Measurements from ENCODE around the gene SFSWAP. TPM values are rescaled to one million over a fixed set of nuclear protein-coding genes. Genes with fewer than 3 reads are reported as not detected.

SFSWAP gene
- total and polyA plus RNA-seq, 2 of the 8 experiments (the other 6 are each of a cell fraction or from before 2014, with no cell fraction given): 36.5 to 49.5 TPM

- POLR2A ChIA-PET (ENCODE audit: partially characterized antibody): interaction anchor here (1.0 to 1.5 kb wide), 4 partner anchors 13 to 115 kb away, joined by 3 read pairs; no protein-coding TSS in a partner anchor
- no peak overlapping the region for H3K27ac ChIP-seq (ENCODE audit: low read depth, low read length)
Measured at GRCh38 chr12:131829791-131830334, 119.0 kb downstream of the SFSWAP start.

More at GRCh38 chr12:131829791-131830334, 119.0 kb downstream of the SFSWAP start:
- Histone ChIP-seq H3K4me1 (replicated peaks in 1 of 4; ENCODE audit: control insufficient read depth in 3 of 4, insufficient read depth in 4 of 4, low read length in 3 of 4) (peaks cover 0 to 25% (median 15%) of the 10 kb centered on the region in 4 experiments; a peak in 6 of 7 replicates), H3K4ac (replicated peaks; ENCODE audit: insufficient read length, low read depth, low read length) (no peak overlapping the region), H4K20me1 (replicated peaks in 1 of 2; ENCODE audit: control insufficient read depth in 1 of 2, insufficient read depth in 2 of 2, low read length in 2 of 2) (peaks cover 5 to 23% of the 10 kb centered on the region in 2 experiments), H3K27me3 (replicated peaks in 1 of 4; ENCODE audit: control insufficient read depth in 3 of 4, extremely low read depth in 1 of 4, insufficient read depth in 3 of 4, low read length in 3 of 4) (peaks cover 2 to 17% (median 13%) of the 10 kb centered on the region in 4 experiments; a peak in 6 of 7 replicates), H2BK12ac (ENCODE audit: low read depth, low read length) (no peak overlapping the region), H3K36me3 (ENCODE audit: control insufficient read depth in 2 of 4, insufficient read depth in 4 of 4, low read length in 3 of 4) (no peaks in the 10 kb centered on the region; a peak in 1 of 8 replicates), H3K18ac (ENCODE audit: extremely low read depth, low read length) (peak overlapping the region; percentile 48; the same call in 1 of the 2 replicates), H2BK20ac (ENCODE audit: low read length) (no peak overlapping the region), H3K56ac (replicated peaks; ENCODE audit: insufficient read length, low read depth, low read length) (no peak overlapping the region), H2BK120ac (replicated peaks; ENCODE audit: low read depth, low read length) (no peak overlapping the region), H4K91ac (replicated peaks; ENCODE audit: insufficient read length, low read length) (peak overlapping the region; percentile 10), H2BK5ac (ENCODE audit: low read depth, low read length) (no peak overlapping the region), H4K5ac (ENCODE audit: insufficient read length, low read depth, low read length) (peak overlapping the region; percentile 38), H3K23ac (ENCODE audit: insufficient read length) (no peak overlapping the region), H3K4me3 (ENCODE audit: extremely low read depth in 1 of 4, insufficient read depth in 2 of 4, low read depth in 3 of 4, low read length in 4 of 4) (peak overlapping the region; percentile 43 to 68 (median 58)), H3K9me3 (ENCODE audit: insufficient read depth in 2 of 2, low read depth in 1 of 2, low read length in 1 of 2) (no peaks in the 10 kb centered on the region), H2AFZ (ENCODE audit: low read length) (no peak overlapping the region), H4K8ac (ENCODE audit: extremely low read depth, insufficient read depth, low read length) (peak overlapping the region; percentile 86; the same call in 1 of the 2 replicates), H2BK15ac (ENCODE audit: low read length) (no peak overlapping the region), H3K9ac (replicated peaks in 1 of 4; ENCODE audit: extremely low read depth in 1 of 4, low read depth in 3 of 4, low read length in 3 of 4) (peak overlapping the region in 1 of 4 experiments; percentile 13; a peak in 2 of 7 replicates), H3K14ac (ENCODE audit: insufficient read length) (no peak overlapping the region), H3K4me2 (ENCODE audit: insufficient read depth in 1 of 2, low read depth in 2 of 2, low read length in 2 of 2) (peak overlapping the region; percentile 57 to 92), H3K79me2 (ENCODE audit: control insufficient read depth in 1 of 2, insufficient read depth in 2 of 2, low read length in 2 of 2) (peaks cover 0 to 30% of the 10 kb centered on the region in 2 experiments; a peak in 1 of 4 replicates), H3K79me1 (ENCODE audit: low read depth, low read length) (no peaks in the 10 kb centered on the region), H3K23me2 (ENCODE audit: low read depth, low read length) (peaks cover 16% of the 10 kb centered on the region; the same call in 1 of the 2 replicates), H2AK5ac (ENCODE audit: low read depth, low read length) (no peak overlapping the region)
- DNase-seq (ENCODE audit: low read depth in 1 of 2, low spot score in 2 of 2) (no peak), FAIRE-seq (no peak)
- WGBS, 2 experiments (ENCODE audit: extremely low coverage in 1 of 2, insufficient coverage in 1 of 2, insufficient read length in 1 of 2, insufficient replicate concordance in 2 of 2, low coverage in 1 of 2, low lambda C conversion rate in 2 of 2, missing lambda C conversion rate in 1 of 2): 23% methylated on average over 25 of the region's 28 CpGs; no CpG with 5 or more reads in 1 of the 2 experiments
- CTCF ChIA-PET (ENCODE audit: partially characterized antibody): interaction anchor here (1.0 to 1.3 kb wide), 3 partner anchors 14 to 24 kb away, joined by 3 to 4 read pairs (median 3); no protein-coding TSS in a partner anchor
- 0 out of 2 replicates have a peak, but pooled peaks have one; percentile 28 for TF ChIP-seq SUZ12 (IDR thresholded peaks at IDR 0.05; ENCODE audit: low read length)
- TF ChIP-seq CTCF (IDR thresholded peaks at IDR 0.05; ENCODE audit: control extremely low read depth in 1 of 3, insufficient read depth in 1 of 3, low read depth in 1 of 3, low read length in 3 of 3): peak in 1 of 3 experiments; percentile 3; a peak in 1 of 4 replicates
- no peak for TF ChIP-seq POLR2A (IDR thresholded peaks at IDR 0.05; ENCODE audit: control extremely low read depth in 1 of 2, low read depth in 2 of 2, low read length in 2 of 2)
- TF ChIP-seq RFX5 (IDR thresholded peaks at IDR 0.05; ENCODE audit: borderline replicate concordance, low read depth, low read length): no peak
- 0 out of 4 replicates have a peak, but pooled peaks of 1 of the 2 experiments have one; percentile 17 for TF ChIP-seq RAD21 (IDR thresholded peaks at IDR 0.05 in 1 of 2, conservative IDR thresholded peaks at IDR 0.05 in 1 of 2; ENCODE audit: low read depth in 2 of 2, low read length in 2 of 2)
